Keratinocyte (primary cell): ENCODE measurements around the gene PDE11A. TPM values are rescaled to one million over a fixed set of nuclear protein-coding genes. Genes with fewer than 3 reads are reported as not detected.

Experiments
- DNase-seq: peaks from one replicate; pipeline ENCODE4 v3.0.0-alpha.2; 2011; ENCODE audit warnings: low read depth, missing footprints, low spot score
- FAIRE-seq: peaks from 2 replicates; lab custom pipeline; 2011; peaks lifted over from hg19 to GRCh38; lab: Jason Lieb, UNC
- H2AFZ ChIP-seq: 2 replicates; pipeline ENCODE4 v1.6.0; 2012; ENCODE audit warnings: low read length, control low read depth, inconsistent platforms; ENCODE audit not compliant: control insufficient read depth
- H3K27ac ChIP-seq: 2 replicates; pipeline ENCODE4 v1.5.1; 2011; ENCODE audit warnings: low read length; ENCODE audit not compliant: control insufficient read depth, insufficient read depth
- H3K27me3 ChIP-seq: 3 replicates; pipeline ENCODE4 v1.6.0; 2011; ENCODE audit warnings: low read length; ENCODE audit not compliant: control insufficient read depth, insufficient read depth; ENCODE audit errors: extremely low read depth
- H3K36me3 ChIP-seq, 2 experiments: 2 replicates in 1 of 2; 3 replicates in 1 of 2; pipeline ENCODE4 v1.5.1; 2011; ENCODE audit warnings: low read length in 2 of 2, mild to moderate bottlenecking in 1 of 2; ENCODE audit not compliant: control insufficient read depth in 2 of 2, insufficient read depth in 2 of 2; ENCODE audit errors: extremely low read depth in 1 of 2
- H3K4me1 ChIP-seq: 3 replicates; pipeline ENCODE4 v1.5.1; 2011; ENCODE audit warnings: low read length; ENCODE audit not compliant: control insufficient read depth, insufficient read depth; ENCODE audit errors: extremely low read depth
- H3K4me2 ChIP-seq: 3 replicates; pipeline ENCODE4 v1.6.0; 2011; ENCODE audit warnings: low read depth, low read length; ENCODE audit not compliant: control insufficient read depth, insufficient read depth; ENCODE audit errors: extremely low read depth
- H3K4me3 ChIP-seq, 3 experiments: fragments of 200-600 bp in 1 of 3; sonication (generic) in 1 of 3; 2 replicates in 2 of 3; 3 replicates in 1 of 3; pipeline ENCODE4 v1.5.1; 2011 to 2016; ENCODE audit warnings: low read length in 3 of 3, mild to moderate bottlenecking in 3 of 3, control low read depth in 2 of 3, inconsistent platforms in 1 of 3, low read depth in 1 of 3, mixed read lengths in 1 of 3, mixed run types in 1 of 3, moderate library complexity in 1 of 3; ENCODE audit not compliant: control insufficient read depth in 2 of 3, insufficient read depth in 2 of 3; ENCODE audit errors: extremely low read depth in 1 of 3
- H3K79me2 ChIP-seq: 2 replicates; pipeline ENCODE4 v1.6.0; 2012; ENCODE audit warnings: low read length; ENCODE audit not compliant: control insufficient read depth, insufficient read depth
- H3K9ac ChIP-seq: 3 replicates; pipeline ENCODE4 v1.6.0; 2011; ENCODE audit warnings: low read length; ENCODE audit not compliant: control insufficient read depth, insufficient read depth; ENCODE audit errors: extremely low read depth
- H3K9me1 ChIP-seq: 3 replicates; pipeline ENCODE4 v1.6.0; 2011; ENCODE audit warnings: low read length; ENCODE audit not compliant: control insufficient read depth, insufficient read depth; ENCODE audit errors: extremely low read depth
- H3K9me3 ChIP-seq: 2 replicates; pipeline ENCODE4 v1.5.1; 2012; ENCODE audit warnings: low read depth, low read length; ENCODE audit not compliant: control insufficient read depth
- H4K20me1 ChIP-seq: 3 replicates; pipeline ENCODE4 v1.6.0; 2011; ENCODE audit warnings: low read length; ENCODE audit not compliant: control insufficient read depth, insufficient read depth; ENCODE audit errors: extremely low read depth
- CTCF ChIP-seq, 3 experiments: IDR thresholded peaks in 1 of 3; conservative IDR thresholded peaks in 1 of 3; optimal IDR thresholded peaks in 1 of 3; 2 replicates in 2 of 3; 3 replicates in 1 of 3; pipeline versions ENCODE3 to v1.5.1; 2011; ENCODE audit warnings: low read length in 3 of 3, mild to moderate bottlenecking in 3 of 3, moderate library complexity in 2 of 3, control low read depth in 1 of 3, inconsistent platforms in 1 of 3; ENCODE audit not compliant: insufficient read depth in 2 of 3; ENCODE audit errors: extremely low read depth in 1 of 3
- EZH2 ChIP-seq: IDR thresholded peaks from one replicate; pipeline ENCODE4 v1.6.1; 2012; ENCODE audit warnings: inconsistent platforms, mild to moderate bottlenecking, low read length, moderate library complexity
- dilution Hi-C: fragments of 300-500 bp; cut with MboI; formaldehyde crosslinking; loops from one replicate; pipeline ENCODE4 v1.7.0; 2020; ENCODE audit warnings: low sequenced_read_pairs; ENCODE audit not compliant: extremely low pct_ligation_motif_present
- polyA plus RNA-seq, 5 experiments: library from polyadenylated mRNA; depleted of rRNA in 3 of 5; stranded (reverse) in 3 of 5; stranded (forward) in 1 of 5; unstranded in 1 of 5; fragments of >200 nt; gene quantifications; 1 replicate in 1 of 5; 2 replicates in 3 of 5; 3 replicates in 1 of 5; pipeline versions ENCODE4 v1.2.1 to v1.2.3, GENCODE V29; 2011 to 2012; ENCODE audit warnings: missing spikeins in 2 of 5, low read depth in 1 of 5, low replicate concordance in 1 of 5

Gene PDE11A
- polyA plus RNA-seq, 1 donor (not counting 4 experiments of a cell fraction or from before 2014, with no cell fraction given): 0.01 TPM

- no peak overlapping the region for H3K9ac ChIP-seq
- H3K4me2 ChIP-seq: no peak overlapping the region
- no peak overlapping the region for H3K4me3 ChIP-seq
- no peak overlapping the region for H3K27ac ChIP-seq
- no peaks in the 10 kb centered on the region for H4K20me1 ChIP-seq
- FAIRE-seq: no peak
- no peak for DNase-seq
- H3K4me1 ChIP-seq: no peaks in the 10 kb centered on the region
- no peaks in the 10 kb centered on the region for H3K9me3 ChIP-seq
- no peaks in the 10 kb centered on the region for H3K79me2 ChIP-seq
- H2AFZ ChIP-seq: no peak overlapping the region
- no peaks in the 10 kb centered on the region for H3K9me1 ChIP-seq
- H3K36me3 ChIP-seq: no peaks in the 10 kb centered on the region
- dilution Hi-C loops: no loop called here
- peaks cover 10% of the 10 kb centered on the region for H3K27me3 ChIP-seq
- TF ChIP-seq CTCF (optimal IDR thresholded peaks at IDR 0.05 in 1 of 3, IDR thresholded peaks at IDR 0.05 in 1 of 3, conservative IDR thresholded peaks at IDR 0.05 in 1 of 3; ENCODE audit: extremely low read depth in 1 of 3, insufficient read depth in 2 of 3, low read length in 3 of 3) (no peak), EZH2 (no peak)
Observed at GRCh38 chr2:177599139-177599688, 473.4 kb downstream of the PDE11A start.

- Histone ChIP-seq H3K9ac (no peak overlapping the region), H4K20me1 (no peaks in the 10 kb centered on the region), H3K4me2 (no peak overlapping the region), H3K79me2 (no peaks in the 10 kb centered on the region), H3K9me1 (no peaks in the 10 kb centered on the region), H3K27me3 (peaks cover 10% of the 10 kb centered on the region), H2AFZ (no peak overlapping the region), H3K4me3 (no peak overlapping the region), H3K9me3 (no peaks in the 10 kb centered on the region), H3K36me3 (no peaks in the 10 kb centered on the region), H3K4me1 (no peaks in the 10 kb centered on the region), H3K27ac (no peak overlapping the region)
- dilution Hi-C loops: no loop called here
- no peak for DNase-seq
- FAIRE-seq: no peak
- no peak for TF ChIP-seq CTCF (optimal IDR thresholded peaks at IDR 0.05 in 1 of 3, IDR thresholded peaks at IDR 0.05 in 1 of 3, conservative IDR thresholded peaks at IDR 0.05 in 1 of 3; ENCODE audit: extremely low read depth in 1 of 3, insufficient read depth in 2 of 3, low read length in 3 of 3)
- TF ChIP-seq EZH2: no peak
Observed at GRCh38 chr2:177598326-177599138, 474.0 kb downstream of the PDE11A start.
